Right atrium auricular region (tissue), 2 donors: ENCODE data around the gene KIAA0753. TPM values are rescaled to one million over a fixed set of nuclear protein-coding genes. Genes with fewer than 3 reads are reported as not detected.

Source experiments
- DNase-seq: peaks from one replicate; pipeline ENCODE4 v3.0.0-alpha.2; 2019; ENCODE audit warnings: low spot score
- H3K27ac ChIP-seq, 2 donors: fragments of 200-600 bp; sonication (generic); 1 replicate in 1 of 2; 2 replicates in 1 of 2; pipeline ENCODE4 v1.5.1; 2016 to 2019
- H3K27me3 ChIP-seq, 2 donors: fragments of 200-600 bp; sonication (generic); one replicate each; pipeline versions ENCODE4 v1.5.1 to v1.6.0; 2017 to 2019
- H3K36me3 ChIP-seq: fragments of 200-600 bp; sonication (generic); one replicate; pipeline ENCODE4 v1.5.1; 2016
- H3K4me1 ChIP-seq, 2 donors: fragments of 200-600 bp; sonication (generic); one replicate each; pipeline versions ENCODE4 v1.5.1 to v1.6.0; 2017 to 2019
- H3K4me3 ChIP-seq, 2 donors: fragments of 200-600 bp; sonication (generic); 1 replicate in 1 of 2; 2 replicates in 1 of 2; pipeline ENCODE4 v1.5.1; 2017 to 2019; ENCODE audit warnings: mild to moderate bottlenecking in 1 of 2, moderate library complexity in 1 of 2
- H3K9me3 ChIP-seq, 2 donors: fragments of 200-600 bp; sonication (generic); one replicate each; pipeline ENCODE4 v1.5.1; 2019
- total RNA-seq, 2 donors: library from RNA; depleted of rRNA; stranded (reverse); fragments of >200 nt; gene quantifications; one replicate each; pipeline ENCODE4 v1.1.0, GENCODE V29; 2016
- TF ChIP-seq, protein P1 (sequence below), 2 donors: fragments of 200-600 bp; sonication (generic); IDR thresholded peaks; one replicate each; pipeline ENCODE4 v1.5.1; 2019; ENCODE audit warnings: antibody characterized with exemption in 2 of 2

The KIAA0753 gene
- total RNA-seq, 2 donors from 2014 or later, result 5.3 to 8.4 TPM

DNA sequence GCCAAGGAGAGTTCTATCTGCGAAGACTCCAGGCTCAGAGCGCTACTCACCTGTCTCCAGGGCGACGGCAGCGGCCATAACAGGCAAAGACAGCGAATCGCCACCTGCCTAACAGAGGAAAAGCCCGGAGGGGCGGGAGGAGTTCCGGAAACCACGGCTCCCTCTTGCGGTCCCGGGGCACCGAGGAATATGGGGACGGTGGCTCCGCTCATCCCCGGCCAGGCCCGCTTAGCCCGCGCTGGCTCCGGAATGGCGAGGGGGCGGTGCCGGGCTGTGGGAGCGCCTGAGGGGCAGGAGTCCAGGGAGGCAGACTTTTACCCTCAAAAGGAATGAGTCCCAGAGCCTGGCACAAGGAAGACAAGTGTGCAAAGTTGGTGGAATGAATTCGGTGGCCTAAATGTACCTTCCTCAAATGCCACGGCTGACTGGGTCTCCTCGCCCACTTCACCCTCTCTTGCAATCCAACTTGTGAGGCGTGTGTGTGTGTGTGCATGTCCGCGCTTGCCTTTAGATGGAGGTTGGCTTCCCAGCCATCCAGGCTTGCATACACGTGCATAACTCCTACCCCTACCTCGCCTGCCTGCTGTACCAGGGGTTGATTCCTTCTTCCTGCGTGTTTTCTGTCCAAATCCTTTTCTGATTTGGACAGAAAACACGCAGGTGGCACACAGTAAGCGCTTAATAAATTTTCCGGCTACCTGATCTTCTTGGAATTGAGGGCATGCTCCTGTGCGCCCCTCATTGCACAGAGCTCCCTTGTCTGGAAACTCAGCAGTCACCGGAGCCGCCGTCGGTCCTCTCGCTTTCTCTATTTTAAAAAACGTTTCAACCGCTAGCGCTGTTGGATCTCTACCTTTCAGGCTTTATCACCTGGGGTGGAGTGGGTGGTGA, 14.6 kb upstream of the KIAA0753 start:
- no peak for DNase-seq
- no peaks in the 10 kb centered on the region for H3K9me3 ChIP-seq
- H3K27me3 ChIP-seq, result peaks cover 5 to 6% of the 10 kb centered on the region in 2 donors
- peaks cover 0 to 19% of the 10 kb centered on the region in 2 donors for H3K4me1 ChIP-seq
- no peaks in the 10 kb centered on the region for H3K36me3 ChIP-seq
- no peak overlapping the region for H3K4me3 ChIP-seq
- no peak overlapping the region for H3K27ac ChIP-seq
- TF ChIP-seq, protein P1, sequence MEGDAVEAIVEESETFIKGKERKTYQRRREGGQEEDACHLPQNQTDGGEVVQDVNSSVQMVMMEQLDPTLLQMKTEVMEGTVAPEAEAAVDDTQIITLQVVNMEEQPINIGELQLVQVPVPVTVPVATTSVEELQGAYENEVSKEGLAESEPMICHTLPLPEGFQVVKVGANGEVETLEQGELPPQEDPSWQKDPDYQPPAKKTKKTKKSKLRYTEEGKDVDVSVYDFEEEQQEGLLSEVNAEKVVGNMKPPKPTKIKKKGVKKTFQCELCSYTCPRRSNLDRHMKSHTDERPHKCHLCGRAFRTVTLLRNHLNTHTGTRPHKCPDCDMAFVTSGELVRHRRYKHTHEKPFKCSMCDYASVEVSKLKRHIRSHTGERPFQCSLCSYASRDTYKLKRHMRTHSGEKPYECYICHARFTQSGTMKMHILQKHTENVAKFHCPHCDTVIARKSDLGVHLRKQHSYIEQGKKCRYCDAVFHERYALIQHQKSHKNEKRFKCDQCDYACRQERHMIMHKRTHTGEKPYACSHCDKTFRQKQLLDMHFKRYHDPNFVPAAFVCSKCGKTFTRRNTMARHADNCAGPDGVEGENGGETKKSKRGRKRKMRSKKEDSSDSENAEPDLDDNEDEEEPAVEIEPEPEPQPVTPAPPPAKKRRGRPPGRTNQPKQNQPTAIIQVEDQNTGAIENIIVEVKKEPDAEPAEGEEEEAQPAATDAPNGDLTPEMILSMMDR (IDR thresholded peaks at IDR 0.05), result no peak

DNA sequence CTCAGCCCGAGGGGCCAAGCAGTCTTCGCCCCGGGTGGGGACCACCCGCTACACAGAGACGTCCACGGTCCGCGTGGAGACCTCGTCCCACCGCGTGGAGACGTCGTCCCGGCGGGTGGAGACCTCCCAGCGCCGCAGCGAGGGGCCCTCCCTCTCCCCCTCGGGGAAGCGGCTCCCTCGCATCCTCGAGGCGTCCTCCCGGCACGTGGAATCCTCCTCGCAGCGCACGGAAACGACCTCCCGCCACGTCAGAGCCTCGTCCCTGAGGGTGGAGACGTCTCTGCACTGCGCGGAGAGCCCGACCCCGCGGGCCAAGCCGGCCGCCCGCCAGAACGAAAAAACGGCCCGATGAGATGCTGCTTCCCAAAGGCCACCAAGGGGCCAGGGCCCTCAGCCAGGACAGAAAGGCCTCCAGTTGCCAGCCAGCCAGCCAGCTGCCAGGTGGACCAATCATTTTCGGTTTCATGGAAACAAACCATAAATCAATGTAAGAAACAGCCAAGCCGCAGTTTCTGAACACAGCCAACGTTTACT, 11.5 kb upstream of the KIAA0753 start:
- TF ChIP-seq, protein P1 (IDR thresholded peaks at IDR 0.05), result no peak
- Histone ChIP-seq H3K36me3 (no peaks in the 10 kb centered on the region), H3K9me3 (no peaks in the 10 kb centered on the region), H3K27me3 (peaks cover 3 to 5% of the 10 kb centered on the region in 2 donors), H3K4me1 (peaks cover 0 to 30% of the 10 kb centered on the region in 2 donors), H3K27ac (peak overlapping the region in 1 of 2 donors; percentile 83), H3K4me3 (peak overlapping the region; percentile 80 to 85)
- no peak for DNase-seq

DNA sequence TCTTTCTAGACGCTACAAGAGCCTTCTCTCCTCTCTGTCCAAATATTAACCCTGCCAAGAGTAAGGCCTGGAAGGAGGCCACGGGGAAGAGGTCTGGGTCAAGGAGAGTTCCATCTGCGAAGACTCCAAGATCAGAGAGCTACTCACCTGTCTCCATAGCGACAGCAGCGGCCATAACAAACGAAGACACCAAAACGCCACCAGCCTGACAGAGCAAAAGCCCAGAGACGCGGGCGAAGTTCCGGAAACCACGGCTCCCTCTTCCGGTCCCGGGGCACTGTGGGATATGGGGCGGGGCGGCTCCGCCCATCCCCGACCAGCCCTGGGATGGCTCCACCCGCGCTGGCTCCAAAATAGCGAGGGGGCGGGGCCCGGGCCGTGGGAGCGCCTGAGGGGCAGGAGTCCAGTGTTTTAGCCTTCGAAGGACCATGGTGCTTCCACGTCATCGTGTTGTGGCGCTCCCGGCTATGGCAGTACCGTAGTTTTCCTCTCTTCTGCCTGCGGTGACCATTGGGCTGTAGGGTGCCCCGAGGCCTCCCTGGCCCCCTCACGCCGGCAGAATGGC, 10.9 kb upstream of the KIAA0753 start, which contains the start of the genes C17orf100 and MED31:
C17orf100 (plus strand) TSS at position 409 of the 565 bp plus-strand sequence; CDS start at position 561, 152 bp downstream.
MED31 (minus strand) TSS at position 252 of the 565 bp plus-strand sequence; CDS start at position 175, 77 bp downstream.
- DNase-seq, result peak; percentile 94
- TF ChIP-seq, protein P1 (IDR thresholded peaks at IDR 0.05), result no peak
- Histone ChIP-seq H3K9me3 (no peaks in the 10 kb centered on the region), H3K27ac (peak within 1 kb of the TSS; percentile 77 to 83), H3K36me3 (no peaks in the 10 kb centered on the region), H3K4me1 (peaks cover 0 to 30% of the 10 kb centered on the region in 2 donors), H3K27me3 (peaks cover 3 to 5% of the 10 kb centered on the region in 2 donors), H3K4me3 (peak within 1 kb of the TSS; percentile 80 to 85)

DNA sequence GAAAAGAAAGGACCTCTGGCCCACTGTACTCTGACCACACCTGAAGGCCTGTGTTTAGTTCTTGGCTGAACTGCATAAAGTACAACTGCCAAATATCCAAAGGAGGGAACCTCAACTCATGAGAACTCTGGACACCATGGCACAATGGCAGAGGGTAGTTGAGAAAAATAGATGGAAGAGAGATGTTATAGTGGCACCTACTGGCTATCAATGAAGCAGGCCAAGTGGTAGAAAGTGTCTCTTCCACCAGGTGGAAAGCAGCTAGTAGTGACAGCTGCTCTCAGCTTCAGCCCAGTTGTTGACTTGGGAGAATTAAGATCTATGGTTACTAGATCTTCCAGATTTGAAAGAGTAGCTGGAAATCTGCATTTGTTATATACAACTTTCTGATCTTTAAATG, 7.7 kb upstream of the KIAA0753 start:
- Histone ChIP-seq H3K36me3 (peaks cover 14% of the 10 kb centered on the region), H3K27ac (no peak overlapping the region), H3K4me3 (no peak overlapping the region), H3K27me3 (no peaks in the 10 kb centered on the region), H3K9me3 (no peaks in the 10 kb centered on the region), H3K4me1 (peaks cover 0 to 34% of the 10 kb centered on the region in 2 donors)
- TF ChIP-seq, protein P1 (IDR thresholded peaks at IDR 0.05), result peak in 1 of 2 donors; percentile 11
- DNase-seq, result no peak

DNA sequence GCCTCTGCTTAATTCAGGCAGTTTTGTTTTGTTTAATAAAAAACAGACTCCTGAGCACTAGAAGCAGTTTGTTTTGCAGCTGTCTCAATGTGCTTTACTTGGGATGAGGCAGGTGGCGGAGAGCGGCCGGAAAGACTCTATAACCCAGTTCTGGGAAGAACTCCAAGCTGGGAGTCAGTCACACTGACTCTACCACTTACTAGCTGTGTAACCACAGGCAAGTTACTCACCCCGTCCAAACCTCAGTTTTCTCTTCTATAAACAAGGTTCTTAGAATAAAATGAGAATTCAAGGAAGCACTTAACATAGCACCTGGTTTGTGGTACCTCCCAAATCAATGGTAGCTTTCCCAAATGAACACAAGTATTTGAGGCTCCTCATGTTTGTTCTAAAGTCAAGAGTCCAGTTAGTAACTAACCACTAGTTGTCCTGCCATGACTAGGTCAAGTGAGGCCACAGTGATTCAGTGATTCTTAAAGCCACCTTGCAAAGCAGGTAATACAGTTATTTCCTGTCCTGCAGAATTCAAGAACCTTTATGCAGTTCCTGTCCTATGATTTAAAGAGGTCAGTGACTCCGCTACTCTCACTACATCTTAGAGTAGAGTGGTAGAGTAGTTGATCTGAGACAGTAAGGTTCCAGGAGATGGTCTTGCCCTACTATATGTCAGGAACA, 3.1 kb upstream of the KIAA0753 start:
- Histone ChIP-seq H3K36me3 (peaks cover 18% of the 10 kb centered on the region), H3K27me3 (no peaks in the 10 kb centered on the region), H3K4me1 (peaks cover 0 to 47% of the 10 kb centered on the region in 2 donors), H3K27ac (no peak overlapping the region), H3K9me3 (no peaks in the 10 kb centered on the region), H3K4me3 (no peak overlapping the region)
- DNase-seq, result no peak
- TF ChIP-seq, protein P1 (IDR thresholded peaks at IDR 0.05), result no peak
